NK-92 (cell line): ENCODE measurements around the gene RPLP2.

ENCODE experiments used
- DNase-seq: peaks from one replicate; lab custom pipeline; 2025; ENCODE audit not compliant: unreplicated experiment; lab: John Stamatoyannopoulos, UW

Gene RPLP2

GRCh38 chr11:803770-804598, 5.8 kb upstream of the RPLP2 start:
- no peak for DNase-seq

DNA sequence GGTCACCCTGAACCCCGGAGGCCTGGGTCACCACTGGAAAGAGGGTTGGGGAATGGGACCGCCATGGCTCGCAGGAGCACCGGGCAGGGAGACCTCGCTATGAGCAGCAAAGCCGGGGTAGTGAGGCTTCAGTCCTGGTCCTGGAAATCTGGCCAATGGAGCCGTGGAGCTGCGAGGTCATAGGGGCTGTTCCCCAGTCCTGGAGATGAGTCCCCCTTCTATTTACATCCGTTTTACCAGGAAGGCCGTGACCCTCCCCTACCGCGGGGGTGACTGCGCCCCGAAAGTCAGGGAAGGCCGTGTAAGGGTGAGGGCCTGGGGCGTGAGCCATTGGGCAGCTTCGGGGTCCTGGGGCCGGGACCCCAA, 5.2 kb upstream of the RPLP2 start:
- DNase-seq, result no peak

- DNase-seq, result no peak
Measured at GRCh38 chr11:808427-809286, 1.1 kb upstream of the RPLP2 start.

GRCh38 chr11:810040-810567, 337 bp downstream of the RPLP2 start:
- DNase-seq, result no peak

GRCh38 chr11:811446-812245, 1.9 kb downstream of the RPLP2 start:
- no peak for DNase-seq

DNA sequence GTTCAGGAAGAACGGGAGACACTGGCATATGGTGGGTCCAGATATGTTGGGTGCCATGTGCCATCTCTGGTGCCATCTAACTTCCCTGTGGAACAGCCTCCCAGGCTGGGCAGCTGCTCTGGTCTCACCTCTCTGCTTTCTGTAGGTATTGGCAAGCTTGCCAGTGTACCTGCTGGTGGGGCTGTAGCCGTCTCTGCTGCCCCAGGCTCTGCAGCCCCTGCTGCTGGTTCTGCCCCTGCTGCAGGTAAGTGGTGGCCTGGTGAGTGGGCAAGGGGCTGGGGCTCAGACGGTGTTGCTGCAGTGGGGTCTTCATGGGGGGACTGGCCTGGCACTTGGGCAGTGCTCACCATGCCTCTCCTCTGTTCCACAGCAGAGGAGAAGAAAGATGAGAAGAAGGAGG, 2.6 kb downstream of the RPLP2 start:
- DNase-seq, result no peak

DNA sequence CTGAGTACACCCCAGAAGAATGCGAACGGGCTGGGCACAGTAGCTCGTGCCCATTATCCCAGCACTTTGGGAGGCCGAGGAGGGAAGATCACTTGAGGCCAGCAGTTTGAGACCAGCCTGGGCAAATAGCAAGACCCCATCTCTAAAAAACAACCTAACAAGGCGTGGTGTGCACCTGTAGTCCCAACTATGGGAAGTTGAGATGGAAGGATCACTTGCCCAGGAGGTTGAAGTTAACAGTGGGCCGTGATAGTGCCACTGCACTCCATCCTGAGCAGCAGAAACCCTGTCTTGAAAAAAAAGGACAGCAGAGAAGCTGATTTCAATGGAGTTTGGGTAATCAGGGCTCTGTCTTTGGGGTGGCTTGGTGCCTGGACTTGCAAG, 3.3 kb downstream of the RPLP2 start:
- no peak for DNase-seq

DNA sequence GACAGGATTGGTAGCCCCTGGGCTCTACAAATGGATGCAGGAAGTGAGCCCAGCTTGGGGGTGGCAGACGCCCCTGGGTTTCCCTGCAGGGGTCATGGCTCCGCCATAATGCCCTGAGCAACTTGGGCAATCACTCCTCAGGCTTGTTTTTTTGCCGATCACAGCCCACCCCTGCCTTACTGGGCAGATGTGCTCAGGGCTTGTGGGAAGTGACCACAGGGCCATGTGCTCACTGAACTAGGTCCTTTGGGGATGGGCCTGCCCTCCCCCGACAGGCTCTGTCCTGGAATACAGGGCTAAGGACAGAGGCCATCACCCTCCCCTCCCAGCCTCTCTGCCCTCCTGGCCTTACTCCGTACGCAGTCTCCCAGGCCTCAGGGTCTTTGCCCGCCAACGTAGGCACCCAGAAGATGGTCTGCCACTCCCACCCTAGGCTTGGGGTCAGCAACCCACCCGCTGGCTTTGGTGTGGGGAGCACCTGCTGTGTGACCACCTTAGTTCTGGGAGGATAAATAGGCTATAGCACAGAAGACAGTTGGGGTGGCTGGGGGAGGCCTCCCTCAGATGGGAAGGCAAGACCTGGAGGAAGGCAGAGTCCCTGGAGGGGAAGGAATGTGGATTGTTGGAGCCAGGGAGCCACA, 3.8 kb downstream of the RPLP2 start:
- no peak for DNase-seq

GRCh38 chr11:815675-816432, 6.1 kb downstream of the RPLP2 start:
- DNase-seq, result no peak

- DNase-seq, result no peak
Measured at GRCh38 chr11:816433-816779, 6.6 kb downstream of the RPLP2 start.

DNA sequence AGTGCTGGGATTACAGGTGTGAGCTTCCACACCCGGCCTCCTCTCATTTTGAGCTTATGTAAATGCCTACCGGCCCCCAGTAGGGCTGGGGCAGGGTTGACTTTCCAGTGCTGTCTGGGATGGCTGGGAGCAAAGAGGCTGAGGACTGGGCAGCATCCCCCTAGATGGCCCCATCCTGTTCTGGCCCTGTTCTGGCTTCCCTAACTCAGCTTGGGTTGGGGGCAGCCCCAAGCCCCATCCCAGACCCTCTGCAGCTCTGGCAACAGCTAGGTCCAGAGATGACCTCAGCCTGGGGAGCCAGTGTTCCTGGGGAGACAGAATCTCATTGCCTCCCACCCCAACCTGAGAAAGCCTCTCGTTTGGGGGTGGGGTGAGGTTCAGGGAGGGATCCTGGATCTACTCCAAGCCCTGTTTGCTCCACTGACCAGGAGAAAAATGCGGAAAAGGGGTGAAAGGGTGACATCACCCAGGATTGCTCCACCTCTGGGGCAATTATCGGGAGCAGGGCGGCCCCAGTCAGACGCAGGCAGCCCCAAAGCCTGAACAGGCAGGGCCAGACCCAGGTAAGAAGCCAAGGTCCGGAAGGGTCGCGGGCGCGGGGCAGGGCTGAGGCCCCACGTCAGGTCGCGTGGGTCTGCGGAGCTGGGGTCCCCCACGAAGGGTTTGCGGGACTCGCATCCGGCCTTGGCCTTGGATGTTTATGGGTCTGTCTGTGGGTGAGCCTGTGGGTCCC, 8.8 kb downstream of the RPLP2 start, which contains the start of gene PNPLA2:
Gene PNPLA2, plus strand, starts transcription at position 519 of the 733 bp plus-strand sequence. CDS start 805 bp downstream, outside the sequence.
- DNase-seq, result no peak

GRCh38 chr11:819129-819931, 9.6 kb downstream of the RPLP2 start:
- peak; percentile 45 for DNase-seq

- peak; percentile 72 for DNase-seq
Measured at GRCh38 chr11:819943-820649, 10.3 kb downstream of the RPLP2 start.

- DNase-seq, result no peak
Measured at GRCh38 chr11:820655-821511, 11.1 kb downstream of the RPLP2 start.

DNA sequence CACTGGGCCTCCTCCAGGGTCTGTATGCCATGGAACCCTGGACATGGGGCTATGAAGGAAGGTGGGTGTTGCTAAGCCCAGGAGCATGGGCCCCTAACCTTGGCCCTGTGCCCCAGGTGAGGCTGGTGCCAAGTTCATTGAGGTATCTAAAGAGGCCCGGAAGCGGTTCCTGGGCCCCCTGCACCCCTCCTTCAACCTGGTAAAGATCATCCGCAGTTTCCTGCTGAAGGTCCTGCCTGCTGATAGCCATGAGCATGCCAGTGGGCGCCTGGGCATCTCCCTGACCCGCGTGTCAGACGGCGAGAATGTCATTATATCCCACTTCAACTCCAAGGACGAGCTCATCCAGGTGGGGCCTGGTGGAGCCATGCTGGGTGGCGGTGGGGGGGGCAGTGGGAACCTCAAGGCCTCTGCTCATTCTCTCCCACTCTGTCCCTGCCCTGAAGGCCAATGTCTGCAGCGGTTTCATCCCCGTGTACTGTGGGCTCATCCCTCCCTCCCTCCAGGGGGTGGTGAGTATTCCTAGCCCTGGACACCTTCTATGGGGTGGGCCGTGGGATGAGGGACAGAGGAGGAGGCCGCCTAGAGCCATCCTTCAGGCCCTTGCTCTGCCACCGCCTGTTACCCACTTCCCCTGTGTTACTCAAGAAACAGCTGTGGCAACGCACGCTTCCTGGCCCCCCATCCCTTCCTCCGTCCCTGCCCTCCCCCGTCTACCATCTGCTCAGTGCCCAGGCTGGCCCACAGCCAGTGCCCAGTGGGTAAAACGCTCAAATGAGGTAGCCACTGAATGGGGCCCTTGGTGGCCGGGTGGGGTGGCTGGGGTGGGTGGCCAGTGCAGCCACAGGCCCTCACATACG, 12.0 kb downstream of the RPLP2 start:
- no peak for DNase-seq
